GM12801 (cell line): ENCODE measurements around the gene SERPINA1.

Experiments
- TF ChIP-seq, protein P1 (sequence below): IDR thresholded peaks from one replicate; pipeline ENCODE4 v1.5.1; 2011; ENCODE audit warnings: control low read depth; ENCODE audit not compliant: insufficient read length; ENCODE audit errors: extremely low read depth

SERPINA1 gene

DNA sequence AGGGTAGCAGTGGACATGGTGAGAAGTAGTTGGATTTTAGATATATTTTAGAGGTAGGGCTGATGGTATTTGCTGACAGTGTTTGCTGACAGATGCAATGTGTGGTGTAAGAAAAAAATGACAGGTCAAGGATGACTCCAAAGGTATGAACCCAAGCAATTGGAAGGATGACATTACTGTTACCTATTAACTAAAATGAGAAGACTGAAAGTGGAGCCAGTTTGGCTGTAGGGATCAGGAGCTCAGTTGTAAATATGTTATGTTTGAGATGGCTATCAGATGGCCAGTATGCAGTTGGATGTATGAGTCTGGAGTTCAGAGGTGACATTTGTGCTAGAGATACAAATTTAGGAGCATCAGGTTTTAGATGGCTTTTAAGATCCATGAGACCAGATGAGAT is 47.9 kb downstream of the SERPINA1 start:
- TF ChIP-seq, protein P1, sequence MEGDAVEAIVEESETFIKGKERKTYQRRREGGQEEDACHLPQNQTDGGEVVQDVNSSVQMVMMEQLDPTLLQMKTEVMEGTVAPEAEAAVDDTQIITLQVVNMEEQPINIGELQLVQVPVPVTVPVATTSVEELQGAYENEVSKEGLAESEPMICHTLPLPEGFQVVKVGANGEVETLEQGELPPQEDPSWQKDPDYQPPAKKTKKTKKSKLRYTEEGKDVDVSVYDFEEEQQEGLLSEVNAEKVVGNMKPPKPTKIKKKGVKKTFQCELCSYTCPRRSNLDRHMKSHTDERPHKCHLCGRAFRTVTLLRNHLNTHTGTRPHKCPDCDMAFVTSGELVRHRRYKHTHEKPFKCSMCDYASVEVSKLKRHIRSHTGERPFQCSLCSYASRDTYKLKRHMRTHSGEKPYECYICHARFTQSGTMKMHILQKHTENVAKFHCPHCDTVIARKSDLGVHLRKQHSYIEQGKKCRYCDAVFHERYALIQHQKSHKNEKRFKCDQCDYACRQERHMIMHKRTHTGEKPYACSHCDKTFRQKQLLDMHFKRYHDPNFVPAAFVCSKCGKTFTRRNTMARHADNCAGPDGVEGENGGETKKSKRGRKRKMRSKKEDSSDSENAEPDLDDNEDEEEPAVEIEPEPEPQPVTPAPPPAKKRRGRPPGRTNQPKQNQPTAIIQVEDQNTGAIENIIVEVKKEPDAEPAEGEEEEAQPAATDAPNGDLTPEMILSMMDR = no peak

DNA sequence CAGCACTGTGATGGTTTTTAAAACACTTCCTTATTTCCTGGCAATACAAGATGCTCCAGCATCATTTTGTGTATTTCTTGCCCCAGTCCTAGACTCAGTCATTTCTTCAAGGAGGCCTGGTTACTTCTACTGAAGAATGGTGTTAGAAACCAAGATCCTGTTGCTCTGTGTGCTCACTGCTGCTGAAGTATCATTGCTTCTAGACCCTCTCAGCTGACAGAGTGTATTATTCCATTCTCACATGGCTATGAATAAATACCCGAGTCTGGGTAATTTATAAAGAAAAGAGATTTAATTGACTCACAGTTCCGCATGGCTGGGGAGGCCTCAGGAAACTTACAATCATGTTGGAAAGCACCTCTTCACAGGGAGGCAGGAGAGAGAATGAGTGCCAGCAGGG is 50.4 kb downstream of the SERPINA1 start:
- TF ChIP-seq, protein P1 = no peak

DNA sequence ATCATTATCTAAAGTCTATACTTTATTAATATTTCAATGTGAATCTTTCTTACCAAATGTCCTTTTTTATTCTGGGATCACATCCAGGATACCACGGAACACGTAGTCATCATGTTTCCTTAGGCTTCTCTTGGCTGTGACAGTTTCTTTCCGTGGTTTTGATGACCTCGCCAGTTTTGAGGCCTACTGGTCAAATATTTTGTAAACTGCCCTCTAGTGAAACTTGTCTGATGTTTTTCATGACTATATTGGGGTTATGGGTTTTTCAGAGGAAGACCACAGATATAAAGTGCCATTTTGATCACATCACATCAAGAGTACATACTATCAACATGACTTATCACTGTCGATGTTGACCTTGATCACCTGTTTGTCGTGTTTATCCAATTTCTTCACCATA is 51.1 kb downstream of the SERPINA1 start:
- TF ChIP-seq, protein P1 = no peak

DNA sequence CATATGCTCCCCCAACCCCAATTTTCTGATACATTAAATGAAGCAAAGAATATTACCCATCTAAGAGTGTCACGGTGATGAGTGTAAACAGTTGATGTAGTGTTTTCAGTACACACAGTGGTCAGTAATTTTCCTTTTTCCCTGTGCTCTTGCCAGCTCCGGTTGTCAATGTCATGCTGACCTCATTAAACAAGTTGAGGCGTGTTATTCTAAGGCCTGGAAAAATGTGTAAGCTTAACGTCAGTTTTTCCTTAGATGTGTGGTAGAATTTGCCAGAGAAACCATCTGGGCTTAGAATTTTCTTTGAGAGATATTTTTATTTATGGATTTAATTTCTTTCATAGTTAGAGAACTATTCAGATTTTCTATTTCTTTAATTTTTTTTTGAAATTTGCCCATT is 53.5 kb downstream of the SERPINA1 start:
- TF ChIP-seq, protein P1 = no peak

DNA sequence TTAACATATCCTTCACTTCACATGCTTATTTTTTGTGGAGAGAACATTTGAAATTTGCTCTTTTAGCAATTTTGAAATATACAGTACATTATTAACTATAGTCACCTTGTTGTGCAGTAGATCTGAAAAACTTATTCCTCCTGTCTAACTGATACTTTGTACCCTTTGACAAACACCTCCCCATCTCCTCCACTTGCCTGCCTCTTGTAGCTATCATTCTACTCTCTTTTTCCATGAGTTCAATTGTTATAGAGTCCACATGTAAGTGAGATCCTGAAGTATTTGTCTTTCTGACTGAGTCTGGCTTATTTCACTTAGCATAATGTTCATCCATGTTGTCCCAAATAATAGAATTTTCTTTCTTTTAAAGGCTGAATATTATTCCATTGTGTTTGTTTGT is 55.8 kb downstream of the SERPINA1 start:
- TF ChIP-seq, protein P1 = no peak

DNA sequence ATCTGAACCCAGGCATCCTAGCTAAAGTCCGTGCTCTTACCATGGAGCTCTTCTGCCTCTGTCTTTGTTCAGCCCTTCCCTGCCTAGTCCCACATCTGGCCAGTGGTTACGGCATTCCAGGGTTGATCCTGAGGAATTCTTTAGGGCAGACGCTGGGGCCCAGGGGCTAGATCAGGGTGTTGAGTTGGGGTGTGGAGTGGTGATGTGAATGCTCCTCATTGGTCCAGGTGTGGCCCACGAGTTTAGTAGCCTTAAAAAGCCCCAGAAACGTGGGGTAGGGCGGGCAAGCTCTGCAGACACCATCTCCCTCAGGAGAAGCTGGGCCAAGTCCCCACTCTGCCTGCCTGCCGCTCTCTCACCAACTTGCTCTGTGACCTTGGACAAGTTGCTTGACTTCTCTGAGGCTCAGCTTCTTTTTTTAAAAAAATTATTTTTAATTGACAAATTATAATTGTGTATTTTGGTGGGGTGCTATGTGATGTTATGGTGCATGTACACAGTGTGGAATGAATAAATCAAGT is 56.3 kb downstream of the SERPINA1 start:
- TF ChIP-seq, protein P1 = no peak

DNA sequence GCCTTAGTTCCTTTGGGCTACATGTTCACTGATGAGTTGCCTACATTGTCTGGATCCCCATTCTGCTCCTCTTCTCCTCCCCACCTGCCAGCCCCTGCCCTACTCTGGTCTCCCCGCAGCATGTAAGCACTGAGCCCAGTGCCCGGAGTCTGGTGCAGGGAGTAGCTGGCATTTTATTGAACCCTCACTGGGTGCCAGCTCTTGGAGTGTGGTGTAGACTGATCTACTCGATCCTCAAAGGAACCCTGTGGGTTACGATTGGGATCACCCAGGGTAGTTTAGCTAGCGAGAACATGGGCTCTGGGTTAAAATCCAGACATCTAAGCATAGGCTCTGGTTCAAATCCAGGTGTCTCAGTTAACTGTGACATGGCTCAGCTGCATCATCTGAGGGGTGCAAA is 56.9 kb downstream of the SERPINA1 start:
- TF ChIP-seq, protein P1 = no peak

DNA sequence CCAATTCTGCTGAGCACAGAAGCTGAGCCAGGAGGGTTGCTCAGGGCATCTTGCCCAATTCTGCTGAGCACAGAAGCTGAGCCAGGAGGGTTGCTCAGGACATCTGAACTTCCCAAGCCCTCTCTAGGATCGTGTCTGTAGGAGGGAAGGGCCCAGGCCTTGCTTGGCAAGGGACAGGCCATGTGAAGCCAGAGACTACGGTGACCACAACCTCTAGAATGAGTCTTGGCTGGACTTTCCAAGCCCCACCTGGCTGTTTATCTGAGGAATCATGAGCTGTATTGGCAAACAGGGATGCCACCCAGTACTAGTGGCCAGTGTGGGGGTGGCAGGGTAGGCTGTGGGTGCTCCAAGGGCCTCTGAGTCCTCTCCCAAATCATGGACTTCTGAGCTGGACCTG is 57.5 kb downstream of the SERPINA1 start:
- TF ChIP-seq, protein P1 = no peak
